C1 segment of cervical spinal cord (tissue), 14 donors: ENCODE results near the gene DFFA.
"Not testable (repeated sequence)": the region's sequence is repeated elsewhere in the genome, so short reads cannot be mapped to it uniquely, and the experiment has no call there.

Source experiments
- DNase-seq, 14 donors: peaks; one replicate each; lab custom pipeline; 2025; lab: John Stamatoyannopoulos, UW

Gene DFFA

DNA sequence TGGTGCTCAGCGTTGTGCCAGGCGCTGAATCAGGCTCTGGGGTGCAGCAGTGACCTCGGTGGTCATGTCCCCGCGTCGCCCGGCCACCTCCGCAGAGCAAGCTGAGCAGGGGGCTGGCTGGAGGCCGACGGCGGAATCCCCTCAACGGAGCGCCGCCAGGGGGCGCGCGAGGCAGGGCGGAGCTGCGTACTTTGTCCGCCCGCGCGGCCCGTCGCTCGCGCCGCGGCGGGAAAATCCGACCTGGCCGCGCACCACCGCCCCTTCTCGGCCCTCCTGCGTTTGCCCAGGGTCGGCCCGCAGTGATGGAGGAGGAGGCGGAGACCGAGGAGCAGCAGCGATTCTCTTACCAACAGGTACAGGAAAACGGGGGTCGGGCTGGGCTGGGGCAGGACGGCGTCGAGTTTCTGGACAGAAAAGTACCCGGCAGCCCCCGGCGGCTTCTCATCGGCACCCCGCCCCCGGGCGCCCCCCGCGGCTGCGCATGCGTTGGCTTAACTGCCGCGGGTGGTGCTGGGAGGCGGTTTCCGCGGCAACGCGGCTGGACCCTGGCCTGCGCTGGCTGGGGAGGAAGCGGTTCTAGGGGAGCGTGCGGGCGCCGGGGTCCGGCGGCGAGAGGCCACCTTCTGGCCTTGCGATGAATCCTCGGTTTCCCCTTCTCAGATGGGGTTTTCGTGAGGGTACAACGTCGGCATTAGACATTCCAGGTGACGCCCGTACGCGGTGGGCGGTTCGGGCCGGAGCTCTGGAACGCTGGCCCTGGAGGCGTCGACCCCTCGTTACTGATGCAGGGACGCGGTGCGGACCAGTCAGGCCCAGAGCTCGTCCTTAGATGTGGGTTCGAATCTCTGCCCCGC, 41.9 kb downstream of the DFFA start, which contains the start of gene CENPS:
Gene CENPS, plus strand, starts transcription at position 218 of the 854 bp plus-strand sequence. Its CDS starts 85 bp downstream, at position 303.
- peak; percentile 34 to 98 (median 89) for DNase-seq

DNA sequence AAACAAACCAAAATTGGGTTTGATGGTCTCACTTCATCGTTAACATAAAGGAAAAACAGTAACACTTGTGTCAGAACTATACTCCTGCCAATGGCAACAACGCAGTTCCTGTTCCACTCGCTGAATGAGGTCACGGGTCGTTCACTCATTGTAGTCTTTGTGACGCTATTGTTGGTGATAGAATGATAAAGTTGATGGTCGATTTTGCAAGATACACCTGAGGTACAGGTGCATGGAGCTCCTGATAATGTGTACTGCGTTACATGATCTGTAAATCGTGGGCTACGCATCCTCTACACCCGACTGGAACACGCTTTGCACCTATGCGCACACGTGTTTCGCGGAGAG, 42.5 kb downstream of the DFFA start:
- DNase-seq = no peak

DNA sequence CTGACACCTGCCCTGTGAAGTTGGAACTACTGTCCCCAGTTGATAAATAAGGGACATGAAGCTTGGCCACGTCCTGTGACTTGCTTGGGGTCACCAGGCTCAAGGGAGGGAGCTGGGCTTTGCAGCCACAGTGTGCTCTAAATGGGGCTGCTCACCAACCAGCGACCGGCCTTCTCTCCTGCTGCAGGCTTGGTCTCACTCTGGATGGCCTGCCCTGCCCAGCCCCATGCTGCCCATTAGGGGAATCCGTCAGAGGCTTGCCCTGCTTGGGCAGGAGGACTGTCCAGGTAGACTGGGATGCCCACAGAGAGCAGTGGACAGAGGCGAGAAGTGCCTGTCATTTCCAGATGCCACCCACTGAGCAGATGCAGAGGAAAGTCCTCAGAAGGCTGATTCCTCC, 43.3 kb downstream of the DFFA start:
- DNase-seq = no peak

DNA sequence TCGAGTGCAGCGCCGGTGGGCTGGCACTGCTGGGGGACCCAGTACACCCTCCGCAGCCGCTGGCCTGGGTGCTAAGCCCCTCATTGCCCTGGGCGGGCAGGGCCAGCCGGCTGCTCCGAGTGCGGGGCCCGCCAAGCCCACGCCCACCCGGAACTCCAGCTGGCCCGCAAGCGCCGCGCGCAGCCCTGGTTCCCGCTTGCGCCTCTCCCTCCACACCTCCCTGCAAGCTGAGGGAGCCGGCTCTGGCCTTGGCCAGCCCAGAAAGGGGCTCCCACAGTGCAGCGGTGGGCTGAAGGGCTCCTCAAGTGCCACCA, 45.8 kb downstream of the DFFA start:
- DNase-seq = not testable (repeated sequence)

DNA sequence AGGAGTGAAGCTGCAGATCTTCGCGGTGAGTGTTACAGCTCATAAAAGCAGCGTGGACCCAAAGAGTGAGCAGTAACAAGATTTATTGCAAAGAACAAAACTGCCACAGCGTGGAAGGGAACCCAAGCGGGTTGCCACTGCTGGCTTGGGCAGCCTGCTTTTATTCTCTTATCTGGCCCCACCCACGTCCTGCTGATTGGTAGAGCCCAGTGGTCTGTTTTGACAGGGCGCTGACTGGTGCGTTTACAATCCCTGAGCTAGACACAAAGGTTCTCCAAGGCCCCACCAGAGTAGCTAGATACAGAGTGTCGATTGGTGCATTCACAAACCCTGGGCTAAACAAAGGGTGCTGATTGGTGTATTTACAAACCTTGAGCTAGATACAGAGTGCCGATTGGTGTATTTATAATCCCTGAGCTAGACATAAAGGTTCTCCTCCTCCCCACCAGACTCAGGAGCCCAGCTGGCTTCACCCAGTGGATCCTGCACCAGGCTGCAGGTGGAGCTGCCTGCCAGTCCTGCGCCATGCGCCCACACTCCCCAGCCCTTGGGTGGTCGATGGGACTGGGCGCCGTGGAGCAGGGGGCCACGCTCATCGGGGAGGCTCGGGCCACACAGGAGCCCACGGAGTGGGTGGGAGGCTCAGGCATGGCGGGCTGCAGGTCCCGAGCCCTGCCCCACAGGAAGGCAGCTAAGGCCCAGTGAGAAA, 46.3 kb downstream of the DFFA start:
- DNase-seq = not testable (repeated sequence)

DNA sequence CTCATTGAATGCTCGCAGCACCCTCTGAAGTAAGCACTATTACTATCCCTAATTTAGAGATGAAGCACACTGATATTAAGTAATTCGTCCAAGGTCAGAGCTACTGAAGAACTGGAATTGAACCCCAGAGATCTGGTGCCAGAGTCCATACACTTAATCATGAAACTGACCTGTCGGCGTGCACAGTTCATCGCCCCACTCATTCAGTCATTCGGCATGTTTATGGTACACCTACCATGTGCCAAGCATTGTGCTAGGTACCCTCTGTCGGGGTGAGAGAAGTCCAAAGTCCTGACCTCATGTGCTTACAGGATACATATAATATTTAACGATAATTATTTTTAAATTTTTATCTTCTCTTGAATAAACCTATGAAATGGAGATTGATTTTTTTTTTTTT, 47.7 kb downstream of the DFFA start:
- no peak for DNase-seq

DNA sequence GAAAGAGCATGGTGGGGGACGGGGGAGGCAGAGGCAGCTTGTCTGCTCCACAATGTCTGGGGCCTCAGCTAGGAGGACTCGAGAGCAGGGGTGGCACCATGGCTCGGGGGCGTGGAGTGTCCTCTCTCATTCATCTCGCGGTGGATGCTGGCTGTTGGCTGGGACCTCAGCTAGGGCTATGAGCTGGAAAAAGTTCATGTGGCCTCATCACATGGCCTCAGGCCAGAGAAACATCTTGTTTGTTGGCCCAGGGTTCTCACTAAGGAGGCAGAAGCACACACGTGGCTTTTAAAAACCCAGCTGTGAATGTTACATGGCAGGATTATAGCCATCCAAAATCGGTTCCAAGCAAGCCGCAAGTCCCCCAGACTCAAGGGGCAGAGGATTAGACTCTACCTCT, 48.3 kb downstream of the DFFA start:
- peak in 2 of 14 donors; percentile 3 to 20 for DNase-seq

DNA sequence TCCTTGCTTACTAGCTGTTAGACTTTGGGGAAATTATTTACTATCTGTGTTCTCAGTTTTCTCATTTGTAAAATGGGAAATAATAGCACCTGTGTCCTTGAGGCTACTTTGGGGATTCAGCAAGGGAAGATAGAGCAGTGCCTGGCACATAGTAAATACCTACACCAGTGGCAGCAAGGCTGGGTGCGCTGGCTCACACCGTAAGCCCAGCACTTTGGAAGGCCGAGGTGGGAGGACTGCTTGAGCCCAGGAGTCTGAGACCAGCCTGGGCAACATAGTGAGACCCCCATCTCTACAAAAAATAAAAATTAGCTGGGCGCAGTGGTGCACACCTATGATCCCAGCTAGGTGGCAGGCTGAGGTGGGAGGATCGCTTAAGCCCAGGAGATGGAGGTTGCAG, 50.7 kb downstream of the DFFA start:
- DNase-seq = no peak

DNA sequence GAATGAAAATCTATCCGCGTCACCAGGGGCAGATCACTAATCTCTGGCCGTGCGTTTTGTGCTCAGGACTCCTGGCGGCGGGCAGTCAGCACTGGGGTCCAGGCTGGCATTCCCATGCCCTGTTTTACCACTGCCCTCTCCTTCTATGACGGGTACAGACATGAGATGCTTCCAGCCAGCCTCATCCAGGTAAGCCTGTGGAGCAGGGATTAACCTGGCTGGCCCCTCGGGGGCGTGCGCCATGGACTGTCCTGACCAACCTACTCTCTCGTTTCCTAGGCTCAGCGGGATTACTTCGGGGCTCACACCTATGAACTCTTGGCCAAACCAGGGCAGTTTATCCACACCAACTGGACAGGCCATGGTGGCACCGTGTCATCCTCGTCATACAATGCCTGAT, 53.0 kb downstream of the DFFA start:
- no peak for DNase-seq

DNA sequence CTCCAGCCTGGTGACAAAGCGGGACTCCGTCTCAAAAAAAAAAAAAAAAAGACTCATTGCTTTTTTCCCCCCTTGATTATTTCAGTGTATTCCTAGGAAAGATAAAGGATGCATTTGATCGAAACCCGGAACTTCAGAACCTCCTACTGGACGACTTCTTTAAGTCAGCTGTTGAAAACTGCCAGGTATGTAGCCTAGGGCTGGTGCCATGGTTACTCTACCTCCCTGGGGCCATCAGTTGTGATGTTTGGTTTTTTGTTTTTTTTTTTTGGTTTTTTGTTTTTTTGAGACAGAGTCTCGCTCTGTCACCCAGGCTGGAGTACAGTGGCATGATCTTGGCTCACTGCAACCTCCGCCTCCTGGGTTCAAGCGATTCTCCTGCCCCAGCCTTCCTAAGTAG, 53.6 kb downstream of the DFFA start:
- not testable (repeated sequence) for DNase-seq

DNA sequence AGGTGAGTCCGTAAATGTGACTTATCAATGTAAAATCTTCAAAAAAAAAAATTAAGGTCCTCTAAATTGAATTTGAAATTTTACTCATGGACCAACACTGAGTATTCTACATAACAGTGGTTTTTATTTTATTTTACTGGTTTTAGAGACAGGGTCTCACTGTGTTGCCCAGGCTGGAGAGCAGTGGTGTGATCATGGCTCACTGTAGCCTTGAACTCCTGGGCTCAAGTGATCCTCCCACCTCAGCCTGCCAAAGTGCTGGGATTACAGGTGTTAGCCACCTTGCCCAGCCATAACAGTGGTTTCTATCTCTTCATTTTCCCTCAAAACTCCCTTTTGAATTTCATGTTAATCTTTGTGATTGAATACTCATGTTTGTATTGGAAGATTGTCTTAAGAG, 56.4 kb downstream of the DFFA start:
- DNase-seq = not testable (repeated sequence)

DNA sequence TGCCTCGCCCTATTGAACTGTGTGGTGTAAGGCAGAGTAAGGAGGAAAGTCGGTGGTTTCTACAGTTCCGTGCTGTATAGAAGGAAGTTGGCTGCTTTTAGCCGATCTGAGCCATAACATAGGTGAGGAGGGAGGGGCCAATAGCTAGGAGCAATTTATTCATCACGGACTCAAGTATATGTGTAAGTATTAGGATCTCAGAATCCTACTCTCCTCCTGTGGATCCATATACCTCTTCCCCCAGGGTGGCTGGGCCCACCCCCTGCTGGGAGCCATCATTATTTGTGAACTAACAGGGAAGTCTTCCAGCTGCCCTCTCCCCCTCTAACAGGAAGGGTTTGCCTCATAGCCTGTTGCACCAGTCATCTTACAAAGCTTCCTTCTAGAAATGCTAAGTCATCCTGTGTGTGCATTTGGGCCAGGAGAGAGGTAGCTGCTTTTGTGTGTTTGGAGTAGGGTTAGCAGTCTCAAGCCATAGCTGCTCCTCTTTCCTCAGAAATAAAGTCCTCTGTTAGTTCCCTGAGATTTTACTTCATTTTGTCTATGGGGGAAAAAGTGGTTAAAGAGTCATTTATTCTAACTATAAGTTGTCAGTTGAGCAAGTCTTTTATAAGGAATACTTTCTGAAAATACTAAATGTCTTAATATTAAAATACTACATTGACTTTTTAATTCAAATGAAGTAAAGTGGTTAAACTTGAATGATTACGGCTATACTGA, 57.0 kb downstream of the DFFA start:
- peak in 4 of 14 donors; percentile 3 to 47 (median 8) for DNase-seq

DNA sequence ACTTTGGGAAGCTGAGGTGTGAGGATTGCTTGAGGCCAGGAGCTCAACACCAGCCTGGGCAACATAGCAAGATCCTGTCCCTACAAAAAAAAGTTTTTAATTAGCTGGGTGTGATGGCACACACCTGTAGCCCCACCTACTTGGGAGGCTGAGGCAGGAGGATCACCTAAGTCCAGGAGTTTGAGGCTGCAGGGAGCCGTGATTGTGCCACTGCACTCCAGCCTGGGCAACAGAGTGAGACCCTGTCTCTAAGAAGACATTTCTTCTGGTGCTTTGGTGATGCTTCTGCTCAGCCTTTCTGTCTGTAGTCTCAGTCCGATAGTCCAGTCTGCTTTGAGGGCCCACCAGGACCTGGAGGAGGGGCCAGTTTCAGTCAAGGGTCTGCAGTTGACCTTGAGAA, 65.1 kb downstream of the DFFA start:
- no peak for DNase-seq
